GM21390 (cell line): ENCODE measurements around the gene TBCCD1.
"Not testable (repeated sequence)": the region's sequence is repeated elsewhere in the genome, so short reads cannot be mapped to it uniquely, and the experiment has no call there.

Experiments used
- ATAC-seq: cut with Tn5 transposase; IDR thresholded peaks from one replicate; pipeline ENCODE4 v1.9.1; 2021; ENCODE audit not compliant: unreplicated experiment

TBCCD1 gene

DNA sequence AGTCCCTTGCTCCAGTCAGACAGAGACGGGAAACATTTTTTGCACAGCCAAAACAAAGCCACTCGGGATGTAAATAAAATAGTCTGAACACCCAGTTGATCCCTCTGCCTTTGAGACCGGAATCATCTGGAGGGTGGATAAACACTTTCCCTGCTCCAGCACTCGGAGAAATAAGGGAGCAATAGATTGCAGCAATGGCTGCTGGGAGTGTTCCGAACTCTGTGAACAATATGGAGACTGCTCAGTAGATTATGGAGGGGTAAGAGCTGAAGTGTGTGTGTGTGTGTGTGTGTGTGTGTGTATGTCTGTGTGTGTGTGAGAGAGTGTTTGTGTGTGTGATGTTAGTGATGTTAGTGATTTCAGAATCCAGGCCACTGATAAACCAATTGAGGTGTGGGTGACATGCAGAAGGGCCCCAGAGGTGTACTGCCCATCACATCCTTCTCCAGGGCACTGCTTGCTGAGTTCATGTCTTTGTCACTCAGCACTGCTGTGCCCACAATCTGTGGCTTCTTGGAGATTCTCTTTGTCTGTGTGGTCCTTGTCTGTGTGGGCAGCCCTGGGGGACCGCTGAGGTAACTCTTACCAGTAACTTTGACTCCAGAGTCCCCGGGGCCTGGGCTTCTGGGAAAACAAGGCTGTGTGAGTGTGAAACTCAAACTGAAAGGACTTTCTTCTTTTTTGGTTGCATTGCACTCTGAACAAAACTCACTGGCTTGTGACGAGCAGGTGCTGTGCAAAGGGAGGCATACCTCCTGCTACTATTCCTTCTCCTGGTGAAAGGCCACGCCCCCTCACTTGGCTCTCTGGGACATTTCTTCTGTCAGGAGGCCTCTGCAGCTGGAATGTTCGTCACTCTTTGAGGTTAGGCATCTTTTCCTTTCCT, 45.9 kb downstream of the TBCCD1 start:
- ATAC-seq, result peak; percentile 57

GRCh38 chr3:186520431-186520830, 46.7 kb downstream of the TBCCD1 start:
- ATAC-seq, result no peak

GRCh38 chr3:186519021-186519658, 48.0 kb downstream of the TBCCD1 start:
- ATAC-seq, result no peak

DNA sequence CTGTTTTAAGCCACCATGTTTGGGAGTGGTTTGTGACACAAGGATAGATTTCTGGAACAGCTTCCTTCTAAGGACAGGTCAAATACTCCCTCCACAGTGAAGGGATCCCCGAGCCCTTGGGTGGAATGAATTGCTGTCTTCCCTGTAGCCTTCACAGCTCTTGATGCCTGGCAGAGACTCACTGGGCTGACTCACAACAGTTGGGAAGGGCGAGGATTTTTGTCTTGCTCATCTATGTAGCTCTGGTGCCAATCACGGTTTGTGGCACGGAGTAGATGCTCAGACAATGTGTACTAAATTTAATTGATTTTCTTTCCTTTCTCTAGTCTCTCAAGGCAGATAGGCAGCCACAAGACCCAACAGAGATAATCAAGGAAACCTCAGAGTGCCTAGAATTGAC, 49.9 kb downstream of the TBCCD1 start:
- no peak for ATAC-seq

GRCh38 chr3:186516646-186517045, 50.5 kb downstream of the TBCCD1 start:
- no peak for ATAC-seq

GRCh38 chr3:186515125-186515524, 52.0 kb downstream of the TBCCD1 start:
- ATAC-seq, result no peak

GRCh38 chr3:186514296-186515002, 52.7 kb downstream of the TBCCD1 start:
- no peak for ATAC-seq

DNA sequence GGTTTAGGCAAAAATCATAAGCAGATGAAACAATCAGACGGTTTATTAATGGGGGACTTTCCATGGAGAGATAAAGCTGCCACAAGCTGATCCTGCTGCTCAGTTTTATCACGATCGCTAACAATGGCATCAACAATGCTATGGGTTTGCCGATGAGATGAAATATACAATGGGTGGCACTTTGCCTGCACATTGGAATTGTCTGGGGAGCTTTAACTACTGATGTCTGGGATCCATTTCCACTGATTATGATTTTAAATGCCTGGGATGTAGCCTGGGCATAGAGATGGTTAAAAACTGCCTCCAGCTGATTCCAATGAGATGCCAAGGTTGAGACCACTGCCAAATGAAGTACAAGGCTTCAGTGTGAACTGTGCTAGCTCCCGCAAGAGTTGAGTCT, 53.8 kb downstream of the TBCCD1 start:
- no peak for ATAC-seq

DNA sequence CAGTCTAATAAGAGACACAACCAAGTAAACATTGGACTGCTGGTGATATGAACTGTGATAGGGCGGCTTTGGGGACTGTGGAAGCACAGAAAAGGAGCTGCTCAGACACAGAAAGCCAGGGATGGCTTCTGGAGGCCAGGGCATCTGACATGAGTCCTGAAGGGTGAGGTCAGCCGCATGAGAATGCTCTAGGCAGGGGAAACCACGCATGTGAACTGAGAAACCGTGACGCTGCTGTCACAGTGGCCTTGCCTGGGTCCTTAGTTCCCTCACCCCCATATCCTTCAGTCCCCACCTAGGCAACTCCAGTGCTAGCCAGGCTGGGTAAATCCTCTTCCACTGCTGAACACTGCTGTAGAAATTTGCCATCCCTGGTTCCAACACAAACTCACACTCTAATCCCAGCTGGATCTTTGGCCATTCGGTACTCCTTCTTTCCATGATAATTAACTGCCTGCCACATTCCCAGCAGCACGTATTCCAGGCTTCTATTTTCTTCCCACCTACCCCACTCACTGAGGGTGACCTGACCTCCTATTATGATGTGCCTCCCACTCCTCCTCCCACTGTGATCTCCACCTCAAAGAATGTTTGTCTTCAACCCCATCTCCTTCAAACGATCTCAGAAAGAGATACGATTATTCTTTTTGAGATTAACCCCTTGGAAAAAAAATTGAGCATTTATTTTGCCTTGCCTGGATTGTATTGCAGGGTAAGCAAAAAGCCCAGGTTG, 54.4 kb downstream of the TBCCD1 start:
- no peak for ATAC-seq

DNA sequence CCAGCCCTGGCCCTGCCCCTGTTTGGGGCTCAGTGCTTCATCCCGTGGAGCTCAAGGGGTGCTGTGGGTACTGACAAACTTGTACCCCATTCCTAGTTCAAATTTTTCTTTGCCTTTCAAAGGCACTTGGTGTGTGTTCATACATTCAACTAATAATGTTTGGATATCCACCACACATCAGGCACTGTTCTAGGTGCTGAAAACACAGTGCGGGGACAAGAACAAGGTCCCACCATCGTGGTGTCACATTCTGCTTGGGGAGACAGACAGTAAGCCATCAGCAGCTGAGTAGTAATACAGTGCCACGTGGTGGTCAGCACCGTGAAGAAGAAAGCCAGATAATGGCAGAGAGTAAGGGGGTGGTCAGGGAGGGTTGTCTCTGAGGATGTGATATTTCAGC, 55.4 kb downstream of the TBCCD1 start:
- ATAC-seq, result no peak

DNA sequence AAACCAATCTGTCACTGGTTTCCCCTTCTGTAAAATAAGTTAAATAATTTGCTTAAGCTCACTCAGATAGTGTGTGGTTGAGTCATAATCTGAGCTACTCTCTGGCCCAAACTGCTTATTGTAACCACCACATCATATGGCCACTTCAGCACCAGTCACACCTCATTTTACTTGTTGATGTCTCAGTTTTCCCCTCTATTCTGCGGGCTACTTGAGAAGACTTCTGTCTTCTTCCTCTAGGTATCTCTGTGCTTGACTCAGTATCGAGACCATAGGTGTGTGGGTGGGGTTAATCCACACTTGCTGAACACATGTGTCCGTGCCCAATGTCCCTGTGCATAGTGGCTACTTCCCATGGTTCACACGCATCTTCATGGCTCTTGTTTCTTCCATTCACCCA, 55.9 kb downstream of the TBCCD1 start:
- peak; percentile 75 for ATAC-seq

- ATAC-seq, result peak; percentile 28
These were observed 56.6 kb downstream of the TBCCD1 start for GRCh38 chr3:186510374-186511079.

DNA sequence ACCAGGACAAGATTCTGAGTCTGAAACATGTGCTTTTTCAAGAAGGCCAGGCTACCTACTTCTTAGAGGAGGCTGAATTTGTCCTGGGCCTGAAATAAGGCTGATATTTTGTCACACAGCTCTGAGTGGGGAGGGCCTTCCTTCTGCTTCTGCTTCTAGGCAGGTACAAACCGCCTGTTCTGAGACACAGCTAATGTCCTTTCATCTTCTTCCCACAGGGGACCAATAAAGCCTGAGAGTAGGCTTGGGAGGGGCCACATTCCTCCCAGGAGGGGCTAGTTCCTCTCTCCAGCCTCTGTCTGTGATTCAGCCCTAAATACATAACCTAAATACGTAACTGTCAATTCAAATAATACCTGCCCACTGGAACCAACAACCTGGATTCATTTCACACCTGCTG, 57.7 kb downstream of the TBCCD1 start:
- ATAC-seq, result no peak

GRCh38 chr3:186506857-186507256, 60.3 kb downstream of the TBCCD1 start:
- no peak for ATAC-seq

GRCh38 chr3:186506191-186506739, 60.9 kb downstream of the TBCCD1 start:
- no peak for ATAC-seq

GRCh38 chr3:186502966-186503712, 64.0 kb downstream of the TBCCD1 start:
- no peak for ATAC-seq

DNA sequence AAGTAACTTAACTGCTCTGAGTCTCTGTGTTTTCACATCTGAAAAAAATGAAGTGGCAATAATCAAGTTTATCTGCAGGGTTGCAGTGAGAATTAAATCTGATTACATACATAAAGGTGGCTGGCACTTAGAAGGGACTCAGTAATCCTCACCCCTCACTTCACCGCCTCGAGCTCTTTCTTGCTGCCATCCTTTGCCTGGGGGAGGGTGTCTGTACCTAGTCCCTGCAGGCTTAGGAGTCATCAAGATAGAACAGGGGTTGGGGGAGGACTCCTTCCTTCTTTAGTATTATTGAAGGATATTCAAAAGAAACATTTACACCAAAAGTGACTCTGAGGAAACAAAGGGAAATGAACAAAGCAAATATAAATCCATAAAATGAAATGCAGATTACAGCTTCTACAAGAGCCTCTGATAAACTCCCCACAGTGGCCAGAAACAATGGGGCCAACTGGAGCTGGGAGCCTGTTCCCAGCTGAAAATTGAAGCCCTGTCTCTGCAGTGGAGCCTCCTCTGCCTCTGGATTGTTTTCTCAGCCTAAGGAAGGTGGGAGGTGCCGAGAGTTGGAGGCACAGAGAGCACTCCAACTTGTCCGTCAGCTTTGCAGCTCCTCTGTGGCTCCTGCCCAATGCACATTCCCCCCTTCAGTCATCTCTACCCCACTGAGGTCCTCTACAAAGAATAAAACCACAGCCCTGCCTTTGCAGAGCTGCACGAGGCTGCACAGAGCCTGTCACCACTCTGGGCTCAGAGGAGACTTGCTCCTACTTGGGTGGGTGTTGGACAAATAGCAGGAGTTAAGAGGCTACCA, 64.8 kb downstream of the TBCCD1 start:
- no peak for ATAC-seq

DNA sequence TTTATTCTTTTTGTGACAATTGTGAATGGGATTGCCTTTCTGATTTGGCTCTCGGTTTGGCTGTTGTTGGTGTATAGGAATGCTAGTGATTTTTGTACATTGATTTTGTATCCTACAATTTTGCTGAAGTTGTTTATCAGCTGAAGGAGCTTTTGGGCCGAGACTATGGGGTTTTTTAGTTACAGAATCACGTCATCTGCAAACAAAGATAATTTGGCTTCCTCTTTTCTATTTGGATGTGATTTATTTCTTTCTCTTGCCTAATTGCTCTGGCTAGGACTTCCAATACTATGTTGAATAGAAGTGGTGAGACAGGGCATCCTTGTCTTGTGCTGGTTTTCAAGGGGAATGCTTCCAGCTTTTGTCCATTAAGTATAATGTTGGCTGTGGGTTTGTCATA, 67.2 kb downstream of the TBCCD1 start:
- ATAC-seq, result not testable (repeated sequence)

DNA sequence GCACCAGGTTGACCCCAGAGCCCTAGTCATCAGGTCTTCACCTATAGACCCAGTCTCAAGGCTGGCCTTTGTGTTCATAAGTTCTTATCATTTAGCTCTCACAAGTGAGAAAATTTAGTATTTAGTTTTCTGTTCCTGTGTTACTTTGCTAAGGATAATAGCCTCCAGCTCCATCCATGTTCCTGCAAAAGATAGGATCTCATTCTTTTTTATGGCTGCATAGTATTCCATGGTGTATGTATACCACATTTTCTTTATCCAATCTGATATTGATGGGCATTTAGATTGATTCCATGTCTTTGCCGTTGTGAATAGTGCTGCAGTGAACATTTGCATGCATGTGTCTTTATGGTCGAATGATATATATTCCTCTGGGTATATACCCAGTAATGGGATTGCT, 69.1 kb downstream of the TBCCD1 start:
- not testable (repeated sequence) for ATAC-seq
